ENCODE measurements around the gene BTBD3.
A peak's percentile ranks its signal among the peaks of the same experiment; 100 is the strongest.

The BTBD3 gene

DNA sequence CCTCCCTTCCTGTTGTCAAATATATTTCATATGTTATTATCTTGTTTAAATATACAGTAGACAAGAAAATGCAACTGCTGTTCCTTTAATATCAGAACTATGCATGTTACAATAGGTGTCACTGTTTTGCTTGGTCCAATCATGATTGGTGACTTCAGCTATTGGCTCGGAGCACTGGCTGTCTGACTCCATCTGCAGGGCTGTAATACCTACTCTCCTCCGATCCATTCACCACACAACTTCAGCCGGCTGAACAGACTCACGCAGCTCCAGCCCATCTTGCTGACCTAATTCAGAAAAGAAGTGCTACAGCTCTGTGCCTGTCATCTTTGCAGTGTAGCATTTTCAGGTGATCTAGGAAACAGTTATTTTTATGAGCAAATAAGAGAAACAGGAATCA is at the start of gene BTBD3:
Gene BTBD3, plus strand, starts transcription at position 231 of the 400 bp plus-strand sequence. CDS start 383 bp downstream, outside the sequence.
- DNase-seq (ENCODE audit: low spot score): peak; percentile 11

DNA sequence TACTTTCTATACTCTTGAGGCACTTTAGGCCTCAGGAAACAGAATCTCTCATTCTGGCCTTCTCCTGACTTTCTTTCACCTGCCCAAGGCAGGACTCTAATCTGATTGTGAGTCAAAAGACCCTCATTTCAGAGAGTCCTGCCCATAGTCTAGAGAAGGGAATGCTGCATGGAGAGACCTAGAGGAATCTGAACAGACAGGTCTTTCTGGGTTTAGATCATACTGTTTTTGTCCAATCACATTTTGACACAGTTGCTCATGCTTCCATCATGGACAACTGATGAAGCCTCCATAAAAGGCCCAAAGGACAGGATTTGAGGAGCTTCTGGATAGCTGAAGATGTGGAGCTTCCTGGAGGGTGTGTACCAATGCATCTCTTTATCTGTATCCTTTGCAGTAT is 48.1 kb upstream of the BTBD3 start:
- DNase-seq (ENCODE audit: low spot score): no peak

DNA sequence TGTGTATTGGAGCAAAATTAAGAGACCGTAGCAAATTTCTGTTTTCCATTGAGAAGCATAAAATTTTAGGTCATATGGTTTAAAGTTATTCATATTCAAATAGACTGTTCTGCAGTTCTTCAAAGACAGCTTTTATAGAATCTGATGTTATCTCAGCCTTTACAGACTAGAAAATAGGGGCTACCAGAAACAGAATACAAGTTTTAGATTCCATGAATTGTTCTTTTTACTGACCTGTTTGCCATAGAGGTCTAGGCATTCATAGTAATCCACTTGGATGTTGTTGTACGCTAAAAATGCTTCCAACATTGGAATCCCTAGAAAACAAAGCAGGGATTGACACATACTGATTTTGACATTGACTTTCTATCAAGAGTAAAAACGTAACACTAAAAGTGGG is 47.3 kb upstream of the BTBD3 start:
- no peak for DNase-seq (ENCODE audit: low spot score)

DNA sequence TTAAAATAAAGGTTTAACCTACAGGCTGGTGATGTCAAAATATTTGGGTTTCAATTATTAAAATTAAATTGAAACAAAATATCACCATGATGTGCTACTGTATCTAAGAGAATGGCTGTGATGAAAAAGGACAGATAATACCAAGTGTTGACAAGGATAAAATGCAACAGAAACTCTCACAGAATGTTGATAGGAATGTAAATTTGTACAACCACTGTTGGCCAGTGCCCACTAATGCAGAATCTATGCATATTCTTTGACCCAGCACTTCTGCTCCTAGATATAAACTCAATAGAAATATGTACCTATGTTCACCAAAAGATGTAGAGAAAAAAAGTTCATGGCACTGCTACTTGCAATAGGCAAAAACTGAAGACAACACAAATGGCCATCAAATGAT is 41.1 kb upstream of the BTBD3 start:
- DNase-seq (ENCODE audit: low spot score): no peak

DNA sequence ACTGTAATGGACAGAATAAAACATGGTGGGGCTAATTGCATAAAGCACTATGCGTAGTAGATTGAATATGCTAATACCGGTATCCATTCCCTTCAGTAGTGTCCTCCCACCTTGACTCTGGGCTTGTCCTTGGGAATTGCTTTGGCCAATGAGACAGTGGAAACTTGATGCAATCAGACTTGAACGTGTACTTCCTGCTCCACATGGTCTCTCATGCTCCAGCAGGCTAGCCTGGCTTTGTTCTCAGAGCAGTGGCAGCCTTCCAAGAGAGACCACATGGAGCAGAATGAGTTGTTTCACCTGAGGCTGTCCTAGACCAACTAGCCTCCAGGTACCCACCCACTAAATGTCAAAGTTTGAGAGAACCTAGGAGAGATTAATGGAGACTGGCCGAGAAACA is 37.0 kb upstream of the BTBD3 start:
- DNase-seq (ENCODE audit: low spot score): no peak

DNA sequence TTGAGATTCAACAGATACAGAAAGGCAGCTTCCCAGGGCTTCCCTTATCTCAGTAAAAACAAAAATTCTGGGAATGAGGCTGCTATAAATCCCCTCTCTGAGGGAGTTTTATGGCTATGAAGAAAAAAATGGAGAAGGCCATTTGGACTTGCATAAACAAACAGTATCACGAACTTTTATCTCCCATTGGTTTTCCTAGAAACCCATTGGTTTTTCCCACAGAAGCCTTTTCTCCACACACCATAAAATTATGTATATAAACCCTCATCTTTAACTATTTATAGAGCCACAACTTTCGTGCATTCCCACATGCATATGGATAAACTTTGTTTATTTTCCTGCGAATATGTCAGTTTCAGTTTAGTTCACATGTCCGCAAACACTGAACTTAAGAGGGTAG is 36.2 kb upstream of the BTBD3 start:
- no peak for DNase-seq (ENCODE audit: low spot score)

DNA sequence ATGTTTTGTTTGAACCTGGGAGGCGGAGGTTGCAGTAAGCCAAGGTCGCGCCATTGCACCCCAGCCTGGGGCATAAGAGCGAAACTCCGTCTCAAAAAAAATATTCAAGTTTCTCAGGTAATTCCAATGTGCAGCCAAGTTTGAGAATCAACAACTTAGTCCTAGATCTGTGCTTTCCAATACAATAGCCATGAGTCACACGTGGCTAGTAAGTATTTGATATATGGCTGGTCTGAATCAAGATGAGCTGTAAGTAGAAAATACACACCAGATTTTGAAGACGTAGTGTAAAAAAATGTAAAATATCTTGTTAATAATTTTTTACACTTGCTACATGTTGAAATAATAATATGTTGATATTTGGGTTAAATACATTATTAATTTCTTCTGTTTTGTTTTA is 35.0 kb upstream of the BTBD3 start:
- no peak for DNase-seq (ENCODE audit: low spot score)

DNA sequence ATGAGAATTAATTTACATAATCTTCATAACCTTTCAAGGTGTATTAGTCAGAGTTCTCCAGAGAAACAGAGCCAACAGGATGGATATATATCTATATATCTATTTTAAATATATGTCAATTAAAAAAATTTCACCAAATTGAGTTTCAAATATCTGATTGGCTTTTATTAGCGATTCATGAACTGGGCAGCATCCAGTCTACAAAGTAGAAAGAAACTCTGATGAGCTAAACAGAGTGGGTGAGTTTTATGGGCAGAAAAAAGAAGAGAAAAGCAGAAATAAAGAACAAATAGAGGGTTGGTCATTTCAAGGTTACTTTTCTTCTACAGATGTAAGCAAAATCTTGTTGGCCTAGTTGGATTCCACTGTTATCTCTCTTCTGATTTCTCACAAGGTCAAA is 29.0 kb upstream of the BTBD3 start:
- DNase-seq (ENCODE audit: low spot score): no peak

DNA sequence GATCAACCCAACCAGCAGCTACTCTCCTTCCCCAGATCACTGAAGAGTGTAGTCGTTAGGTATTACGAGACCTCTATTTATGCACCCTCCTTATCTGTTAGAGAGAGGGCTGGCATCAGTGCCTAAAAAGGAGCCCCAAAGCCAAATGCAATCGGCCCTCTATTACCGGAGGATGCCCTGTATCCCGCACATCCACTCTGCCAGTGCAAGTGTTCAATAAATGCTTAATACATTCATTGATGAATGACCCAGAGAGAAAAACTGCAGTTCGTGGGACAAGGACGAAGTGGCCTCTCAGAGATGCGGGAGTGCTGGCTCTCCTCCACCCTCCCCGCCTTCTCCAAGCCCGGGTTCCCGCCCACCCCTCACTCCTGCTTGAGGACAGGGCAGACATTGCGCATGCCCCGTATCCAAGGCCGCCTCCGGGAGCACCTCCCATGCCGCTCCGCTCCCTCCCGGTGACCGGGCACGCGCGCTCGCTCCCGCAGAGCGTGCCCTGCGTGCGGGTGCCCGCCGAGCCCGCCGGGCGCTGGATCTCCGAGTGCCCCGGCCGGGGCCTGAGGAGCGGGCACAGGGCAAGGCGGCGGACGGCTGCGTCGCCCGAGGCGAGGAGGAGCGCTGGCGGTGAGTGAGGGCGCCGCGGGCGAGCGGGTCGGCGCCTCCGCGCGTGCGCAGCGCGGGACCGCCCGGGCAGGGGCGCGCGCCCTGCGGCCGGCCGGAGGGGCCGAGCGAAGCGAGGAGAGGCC is 27.2 kb upstream of the BTBD3 start:
- peak; percentile 90 for DNase-seq (ENCODE audit: low spot score)

DNA sequence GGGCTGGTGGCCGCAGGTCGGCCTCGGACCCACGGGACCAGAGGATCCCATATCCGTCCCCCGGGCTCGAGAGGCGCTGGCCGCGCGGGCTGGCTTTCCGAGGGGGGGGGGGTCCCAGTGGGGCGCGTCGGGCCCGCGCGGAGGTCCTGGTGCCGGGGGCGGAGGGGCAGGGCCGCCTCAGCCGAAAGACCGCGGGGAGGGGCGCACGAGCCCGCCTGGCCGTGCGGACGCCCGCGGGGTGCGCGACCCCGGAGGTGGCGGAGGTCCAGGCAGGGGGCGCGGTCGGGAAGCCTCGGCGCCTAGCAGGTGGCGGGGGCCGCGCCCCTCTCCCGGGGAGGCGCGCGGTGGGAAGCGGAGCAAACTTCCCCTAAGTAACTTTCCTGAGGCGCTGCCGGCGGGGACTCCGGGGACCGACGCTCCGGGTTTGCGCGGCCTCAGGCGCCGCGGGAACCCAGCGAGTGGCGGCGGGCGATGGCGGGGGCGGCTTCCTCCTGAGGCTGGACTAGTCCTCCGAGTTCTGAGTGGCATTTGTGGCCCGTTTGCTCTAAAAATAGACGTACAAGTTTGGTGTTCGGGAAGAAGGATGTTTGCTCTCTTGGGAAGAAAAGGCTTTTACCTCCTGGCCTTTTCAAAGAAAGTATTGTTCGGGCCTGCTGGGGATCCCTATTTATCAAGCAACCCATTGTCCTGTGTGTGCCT is 26.5 kb upstream of the BTBD3 start:
- peak; percentile 62 for DNase-seq (ENCODE audit: low spot score)

DNA sequence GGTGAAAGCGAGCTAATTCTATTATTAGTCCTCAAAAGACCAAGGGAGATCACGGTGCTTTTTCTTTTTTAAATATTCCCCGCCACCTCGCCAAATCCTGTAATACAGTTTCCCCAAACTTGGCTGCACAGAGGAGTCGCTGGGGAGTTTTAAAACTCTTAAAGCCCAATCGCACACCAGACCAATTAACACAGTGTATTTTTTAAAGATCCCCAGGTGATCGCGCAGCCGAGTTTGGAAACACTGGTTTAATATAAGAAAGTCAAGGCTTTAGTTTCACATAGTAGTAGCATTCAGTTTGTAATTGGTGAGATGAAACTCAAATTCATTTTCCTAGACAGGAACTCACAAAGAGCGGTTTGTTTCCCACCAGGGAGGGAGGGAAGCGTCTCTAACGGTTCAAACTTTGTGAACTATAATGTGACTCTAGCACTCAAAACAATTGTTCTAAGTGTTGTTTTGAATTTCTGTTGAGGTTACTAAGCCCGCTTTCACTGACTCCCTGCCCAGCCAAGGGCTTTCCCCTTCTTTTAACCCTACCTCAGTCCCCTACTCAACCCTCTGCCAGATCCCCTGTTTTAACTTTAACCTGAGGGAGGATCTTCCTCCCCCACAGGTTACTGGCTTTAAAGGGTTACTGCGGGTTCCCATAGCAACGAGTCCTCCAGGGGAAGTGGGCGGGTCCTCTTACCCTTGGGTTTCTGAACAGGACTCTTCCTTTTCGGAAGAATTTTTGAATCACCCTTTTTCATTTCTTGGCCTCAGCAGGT is 25.7 kb upstream of the BTBD3 start:
- peak; percentile 87 for DNase-seq (ENCODE audit: low spot score)

DNA sequence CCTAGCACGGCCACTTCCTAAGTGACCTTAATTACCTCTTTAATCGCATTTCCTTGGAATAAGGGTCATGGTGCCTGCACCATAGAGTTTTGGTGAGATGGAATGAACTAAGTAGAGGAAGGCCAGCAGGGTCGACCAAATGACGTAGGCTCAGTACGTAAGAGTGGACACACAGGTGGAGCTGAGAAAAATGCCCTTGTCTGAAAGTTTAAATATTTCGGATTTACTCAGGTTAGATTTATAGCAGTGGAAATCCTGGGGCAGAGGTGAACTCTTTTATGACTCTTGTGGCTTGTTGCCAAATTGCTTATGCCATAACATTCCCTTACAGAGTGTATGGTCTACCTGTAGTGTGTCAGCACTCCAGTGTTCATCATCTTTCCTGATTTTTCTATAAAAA is 23.6 kb upstream of the BTBD3 start:
- DNase-seq (ENCODE audit: low spot score): no peak

DNA sequence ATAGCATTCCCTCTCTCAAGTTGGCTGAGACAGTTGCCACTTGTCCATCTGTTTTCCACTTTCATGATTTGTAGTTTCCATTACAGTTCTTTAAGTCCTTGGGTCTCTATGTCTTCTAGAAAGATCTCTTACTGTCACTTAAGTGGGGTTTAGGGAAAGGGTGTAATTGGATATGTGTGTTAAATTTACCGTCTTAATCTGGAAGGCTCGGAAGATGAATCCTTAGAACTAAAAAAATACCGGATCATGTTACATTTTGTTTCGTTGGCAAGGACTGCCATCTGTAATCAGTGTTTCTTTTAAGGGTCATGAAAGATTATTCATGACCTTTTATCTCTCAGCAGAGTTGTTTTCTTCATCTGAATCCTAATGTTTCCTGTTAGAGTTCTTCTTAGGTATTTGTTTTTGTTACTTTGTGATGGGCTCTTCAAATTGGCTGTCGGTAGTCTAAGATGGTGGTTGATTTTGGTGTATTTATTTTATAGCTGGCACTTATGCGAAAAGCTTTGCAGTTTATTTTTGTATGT is 21.8 kb upstream of the BTBD3 start:
- DNase-seq (ENCODE audit: low spot score): no peak

DNA sequence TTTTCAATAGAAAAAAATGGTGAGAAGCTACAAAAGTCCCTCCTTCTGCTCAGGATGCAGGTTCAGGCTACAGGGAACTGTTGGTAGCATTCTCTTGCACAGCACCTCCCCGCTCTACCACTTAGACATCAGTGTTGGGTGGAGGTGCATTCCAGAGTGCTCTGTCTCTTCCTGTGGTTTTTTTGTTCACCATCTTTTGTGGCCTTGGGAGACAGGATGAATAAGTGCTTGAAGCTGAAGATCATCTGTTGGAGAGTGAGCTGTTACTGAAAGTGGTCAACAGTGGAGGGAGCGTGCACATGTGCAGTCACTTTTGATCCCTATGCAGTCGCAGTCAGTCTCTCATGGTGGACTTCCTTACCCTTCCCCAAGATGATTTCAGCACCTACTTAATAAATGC is 16.6 kb upstream of the BTBD3 start:
- no peak for DNase-seq (ENCODE audit: low spot score)

DNA sequence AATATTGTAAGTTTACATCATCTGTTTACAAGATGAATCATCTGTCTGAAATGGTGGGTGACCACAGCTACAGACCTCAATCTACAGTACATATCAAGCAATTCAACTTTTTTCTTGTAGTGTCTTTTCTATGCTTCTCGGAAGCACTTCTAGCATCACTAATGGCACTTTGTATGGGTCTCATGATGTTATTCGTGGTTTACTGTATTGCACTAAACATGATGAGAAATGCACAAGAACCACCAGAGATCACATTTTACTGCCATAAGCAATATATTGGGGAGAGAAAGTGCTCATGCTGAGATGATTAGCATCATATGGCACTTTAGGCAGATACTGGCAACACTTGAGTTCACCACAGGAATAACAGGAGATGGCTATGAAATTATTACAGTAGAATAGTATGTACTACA is 15.4 kb upstream of the BTBD3 start:
- no peak for DNase-seq (ENCODE audit: low spot score)

DNA sequence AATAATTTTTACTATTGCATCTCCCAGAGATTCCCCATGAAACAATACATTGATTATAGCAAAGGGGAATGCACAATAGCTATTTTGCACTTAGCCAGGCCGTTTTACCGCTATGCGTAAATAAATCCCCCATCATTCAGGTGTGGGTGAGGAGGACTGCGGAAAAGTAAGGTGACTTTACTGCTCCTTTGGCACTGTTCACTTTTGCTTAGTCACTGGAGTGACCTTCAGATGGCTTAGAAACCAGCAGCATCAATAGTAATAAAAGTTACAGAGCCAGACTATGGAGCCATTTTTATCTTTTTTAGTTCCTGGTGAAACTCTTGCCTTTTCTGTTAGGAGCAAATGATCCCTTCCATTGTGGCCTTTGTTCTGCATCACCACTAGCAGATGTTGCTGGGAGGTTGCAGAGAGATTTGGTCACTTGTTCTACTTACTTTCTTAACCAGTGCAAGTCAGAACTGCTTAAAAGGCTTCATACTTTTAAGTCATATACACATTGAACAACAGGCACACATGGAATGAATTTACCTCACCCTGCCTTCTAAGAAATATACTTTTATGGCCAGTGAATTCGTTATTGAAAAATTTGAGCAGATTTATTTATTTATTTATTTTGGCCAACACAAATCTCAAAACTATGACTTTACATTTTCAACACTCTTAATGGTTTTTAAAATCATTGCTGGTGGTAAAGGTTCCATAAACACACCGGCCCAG is 12.1 kb upstream of the BTBD3 start:
- no peak for DNase-seq (ENCODE audit: low spot score)

DNA sequence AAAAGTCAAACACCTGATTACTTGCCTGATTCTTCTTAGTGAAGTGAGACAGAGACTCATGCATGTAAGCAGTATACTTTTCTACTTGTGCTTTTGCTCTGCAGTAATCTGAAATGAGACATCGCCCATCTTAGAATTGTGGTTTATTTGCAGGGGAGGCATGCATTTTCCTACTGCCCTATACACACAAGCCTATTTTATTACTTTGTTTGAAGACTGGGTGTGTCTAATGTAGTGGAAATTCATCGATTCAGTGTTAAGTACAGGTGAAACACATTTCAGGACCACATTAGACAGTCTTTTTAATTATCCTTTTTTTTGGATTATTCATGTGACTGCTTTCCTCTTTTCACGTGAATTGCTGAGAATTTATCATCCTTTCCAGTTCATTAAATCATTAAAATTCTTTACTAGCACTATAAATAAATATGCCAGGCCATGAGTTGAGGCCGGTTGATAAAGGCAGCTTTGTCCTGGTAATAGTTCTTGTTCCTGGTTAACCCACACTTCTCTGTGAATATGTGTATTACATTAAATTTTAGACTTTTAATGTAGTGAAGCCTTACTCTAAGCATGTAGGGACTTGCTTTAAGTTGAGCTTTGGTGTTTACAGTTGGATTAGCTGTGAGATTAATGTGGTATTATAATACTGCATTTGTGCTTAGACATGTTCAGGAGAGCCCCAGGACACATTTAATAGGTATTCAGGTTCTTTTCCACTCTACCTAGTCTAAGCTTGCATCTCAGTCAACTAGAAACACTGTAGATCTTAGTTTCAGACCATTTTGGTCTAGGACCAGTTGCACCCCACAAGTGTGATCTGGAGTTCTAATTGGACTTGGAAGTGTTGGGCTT is 10.8 kb upstream of the BTBD3 start:
- no peak for DNase-seq (ENCODE audit: low spot score)

DNA sequence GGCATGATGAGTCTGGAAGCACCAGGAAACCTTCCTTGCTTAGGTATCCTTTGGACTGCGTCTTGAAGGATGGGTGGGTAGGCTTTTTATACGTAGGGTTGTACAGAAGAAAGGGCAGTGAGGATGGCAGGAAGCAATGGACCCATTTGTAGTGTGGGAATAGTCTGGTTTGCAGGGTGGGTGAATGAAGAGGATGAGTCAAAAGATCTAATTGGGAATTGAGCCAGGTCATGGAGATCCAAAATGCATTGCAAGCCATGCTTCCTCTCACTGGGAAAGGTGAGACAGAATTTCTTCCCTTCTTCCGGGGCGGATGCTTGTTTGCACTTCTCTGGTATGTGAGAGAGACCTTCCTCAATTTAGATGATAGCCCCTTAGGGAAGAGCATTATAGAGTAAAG is 10.1 kb upstream of the BTBD3 start:
- no peak for DNase-seq (ENCODE audit: low spot score)

DNA sequence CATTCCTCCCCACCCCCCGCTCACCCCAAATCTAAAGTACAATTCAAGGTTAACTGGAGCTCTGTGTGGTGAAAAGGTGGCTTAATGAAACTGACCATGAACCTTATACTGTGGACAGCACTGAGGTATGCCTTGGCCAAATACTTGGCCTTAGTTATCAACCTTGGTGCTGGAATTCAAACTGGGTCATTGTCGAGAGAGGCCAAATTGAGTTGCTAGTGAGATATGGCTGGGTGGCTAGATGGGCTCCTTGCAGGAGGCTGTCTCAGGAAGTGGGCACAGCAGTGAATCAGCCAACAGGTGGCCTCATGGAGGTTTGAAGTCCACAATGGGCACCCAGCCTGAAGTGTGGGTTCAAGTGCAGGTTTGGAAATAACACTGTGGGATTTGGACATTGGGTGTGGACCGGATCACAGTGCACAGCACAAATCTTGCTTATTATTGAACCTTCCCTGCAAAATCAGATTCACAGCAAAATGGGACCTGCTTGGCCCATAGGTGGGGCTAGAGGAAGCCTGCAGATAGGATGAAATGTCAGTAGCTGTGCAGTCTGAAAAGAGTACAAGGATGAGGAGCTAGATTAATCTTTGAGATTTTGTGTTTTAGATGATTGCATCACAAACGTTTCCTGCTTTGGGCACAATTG is 5.6 kb upstream of the BTBD3 start:
- DNase-seq (ENCODE audit: low spot score): peak; percentile 39

DNA sequence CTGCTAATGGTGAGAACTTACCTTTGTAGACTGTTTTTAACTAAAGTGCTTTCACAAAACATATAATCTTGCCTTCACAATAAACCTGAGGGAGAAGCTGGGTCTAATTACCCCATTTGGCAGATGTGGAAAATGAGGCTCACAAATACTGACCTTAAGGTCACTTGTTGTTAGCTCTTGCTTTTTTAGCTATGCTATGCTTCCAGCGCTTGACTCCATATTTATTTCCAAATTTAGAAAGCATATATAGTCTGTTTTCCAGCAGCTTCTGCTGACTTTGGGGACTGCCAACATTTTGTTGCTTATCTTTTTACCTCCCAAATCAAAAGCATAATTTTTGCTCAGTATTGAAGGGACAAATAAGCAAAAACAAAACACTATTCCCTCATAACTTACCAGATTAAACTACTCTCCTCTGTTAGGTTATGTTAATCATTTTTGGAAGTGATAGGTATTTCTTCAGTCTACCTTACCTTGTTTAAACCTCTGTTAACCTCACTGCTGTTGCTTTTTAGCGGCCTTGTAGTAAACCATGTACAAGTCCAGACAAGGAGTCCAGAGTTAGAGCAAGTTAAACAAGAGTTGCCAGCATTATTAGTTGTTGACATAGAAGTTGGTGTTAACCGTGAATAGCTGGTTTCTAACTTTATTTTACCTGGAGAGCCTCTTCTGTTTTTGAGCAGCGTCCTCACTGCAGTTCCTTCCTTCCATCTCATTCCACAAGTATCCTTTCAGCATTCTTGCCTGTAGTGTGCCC is 4.9 kb upstream of the BTBD3 start:
- no peak for DNase-seq (ENCODE audit: low spot score)

All from RKO (cell line).